GM21390 (cell line): ENCODE results near the gene C3.
"Not testable (repeated sequence)": the region's sequence is repeated elsewhere in the genome, so short reads cannot be mapped to it uniquely, and the experiment has no call there.

Experiments used
- ATAC-seq: cut with Tn5 transposase; IDR thresholded peaks from one replicate; pipeline ENCODE4 v1.9.1; 2021; ENCODE audit not compliant: unreplicated experiment

C3 gene

DNA sequence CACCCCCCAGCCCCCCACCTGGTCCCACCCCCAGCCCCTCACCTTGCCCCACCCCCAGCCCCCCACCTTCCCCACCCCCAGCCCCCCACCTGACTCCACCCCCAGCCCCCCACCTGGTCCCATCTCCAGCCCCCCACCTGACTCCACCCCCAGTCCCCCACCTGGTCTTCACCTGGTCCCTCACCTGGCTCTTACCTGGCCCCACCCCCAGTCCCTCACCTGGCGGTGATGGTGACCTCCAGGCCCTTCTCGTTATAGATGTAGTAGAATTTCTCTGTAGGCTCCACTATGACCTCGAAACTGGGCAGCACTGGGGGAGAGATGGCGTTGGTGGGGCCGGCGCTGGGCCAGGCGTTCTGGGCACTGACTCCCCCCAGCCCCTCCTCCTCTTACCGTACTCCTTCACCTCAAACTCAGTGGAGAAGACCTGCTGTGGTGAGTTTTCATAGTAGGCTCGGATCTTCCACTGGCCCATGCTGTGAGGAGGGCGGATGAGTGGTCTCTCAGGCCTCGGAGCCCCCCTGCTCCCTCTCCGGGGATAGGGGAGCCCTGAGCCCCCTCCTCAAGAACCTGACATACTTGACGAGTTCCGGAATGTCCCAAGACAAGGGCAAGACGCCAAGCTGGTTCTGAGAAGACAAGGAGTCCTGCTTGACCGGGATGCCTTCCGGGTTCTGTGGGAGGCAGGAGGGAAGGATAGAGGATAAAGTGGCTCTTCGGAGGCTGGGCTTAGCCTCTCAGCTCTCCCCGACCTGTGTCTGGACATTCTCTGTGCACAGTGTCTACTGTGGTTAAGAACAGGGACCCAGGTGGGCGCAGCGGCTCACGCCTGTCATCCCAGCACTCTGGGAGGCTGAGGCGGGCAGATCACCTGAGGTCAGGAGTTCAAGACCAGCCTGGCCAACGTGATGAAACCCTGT lies 6.4 kb downstream of the C3 start:
- ATAC-seq: no peak

DNA sequence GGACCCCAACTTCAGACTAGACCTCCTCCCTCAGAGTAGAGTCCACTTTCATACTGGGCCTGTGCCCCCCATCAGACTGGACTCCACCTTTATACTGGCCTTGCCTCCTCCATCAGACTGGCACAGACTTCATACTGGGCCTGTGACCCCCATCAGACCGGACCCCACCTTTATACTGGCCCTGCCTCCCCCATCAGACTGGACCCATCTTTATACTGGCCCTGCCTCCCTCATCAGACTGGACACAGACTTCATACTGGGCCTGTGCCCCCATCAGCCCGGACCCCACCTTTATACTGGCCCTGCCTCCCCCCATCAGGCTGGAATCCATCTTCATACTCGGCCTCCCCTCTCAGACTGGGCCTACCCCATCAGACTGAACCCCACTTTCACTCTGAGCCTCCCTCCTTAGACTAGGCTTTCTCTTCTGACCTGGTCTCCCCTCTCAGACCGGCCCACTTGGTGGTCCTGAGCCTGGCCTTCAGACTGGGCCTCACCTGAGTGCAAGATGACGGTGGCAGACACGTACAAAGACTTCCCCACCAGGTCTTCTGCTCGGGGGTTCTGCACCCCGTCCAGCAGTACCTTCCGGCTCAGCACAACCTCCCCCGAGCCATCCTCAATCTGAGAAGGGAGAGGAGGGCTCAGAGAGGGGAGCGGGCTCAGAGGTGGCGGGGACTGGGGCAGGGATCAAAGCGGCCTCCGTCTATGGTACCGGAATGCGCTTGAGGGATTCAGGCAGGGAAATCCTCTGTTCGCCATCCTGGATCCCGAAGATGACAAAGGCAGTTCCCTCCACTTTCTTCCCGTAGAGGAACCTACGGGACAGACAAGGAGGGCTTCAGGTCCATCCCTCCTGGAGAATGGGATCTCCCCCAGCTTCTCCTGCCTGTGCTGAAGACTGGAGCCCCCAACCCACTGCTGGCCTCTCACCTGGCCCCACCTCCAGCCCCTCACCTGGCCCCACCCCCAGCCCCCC lies 7.5 kb downstream of the C3 start:
- no peak for ATAC-seq

DNA sequence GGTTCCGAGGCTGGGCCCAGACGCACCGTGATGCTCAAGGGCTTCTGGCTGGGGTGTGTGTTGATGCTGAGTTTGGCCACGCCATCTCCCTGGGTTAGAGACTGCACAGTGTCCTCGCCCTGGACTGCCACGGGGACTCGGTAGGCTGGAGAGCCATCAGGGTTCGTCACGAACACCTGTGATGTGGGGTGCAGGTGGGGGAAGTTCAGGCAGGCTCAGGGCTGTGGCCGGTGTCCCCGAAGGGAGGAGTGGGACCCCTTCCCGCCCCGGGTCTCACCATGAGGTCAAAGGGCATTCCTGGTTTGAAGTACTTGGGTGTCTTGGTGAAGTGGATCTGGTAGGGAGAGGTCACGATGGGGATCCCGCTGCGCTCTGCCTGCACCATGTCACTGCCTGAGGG lies 8.2 kb downstream of the C3 start:
- no peak for ATAC-seq

DNA sequence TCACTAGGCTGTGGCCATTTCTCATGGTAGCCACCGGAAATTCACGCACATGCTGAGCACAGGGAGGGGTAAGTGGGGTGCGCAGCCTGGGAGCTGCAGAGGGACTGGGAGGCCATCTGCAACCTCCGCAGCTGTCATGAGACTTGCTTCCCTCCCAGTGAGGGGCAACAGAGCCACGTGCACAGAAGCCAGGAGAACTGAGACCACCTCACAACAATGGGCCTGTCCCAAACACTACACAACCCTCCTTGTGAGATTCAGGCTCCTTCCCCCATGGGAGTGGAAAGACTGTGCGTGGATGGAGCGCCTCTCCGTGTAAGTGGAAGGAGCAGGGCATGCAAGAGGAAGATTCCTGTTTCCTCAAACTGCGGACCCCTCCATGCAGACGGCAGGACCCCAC lies 8.8 kb downstream of the C3 start:
- no peak for ATAC-seq

DNA sequence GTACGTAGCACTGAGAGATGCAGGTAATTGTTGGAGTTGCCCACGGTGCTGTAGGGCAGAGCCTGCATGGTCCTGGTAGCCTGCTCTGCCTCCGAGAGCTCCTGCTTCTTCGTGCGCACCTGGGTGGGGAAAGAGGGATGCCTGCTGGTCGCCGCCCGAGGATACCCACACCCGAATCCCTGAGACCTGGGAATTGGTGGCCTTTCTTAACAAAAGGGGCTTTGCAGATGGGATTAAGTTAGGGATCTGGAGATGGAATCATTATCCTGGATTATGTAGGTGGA lies 9.4 kb downstream of the C3 start:
- ATAC-seq: no peak

DNA sequence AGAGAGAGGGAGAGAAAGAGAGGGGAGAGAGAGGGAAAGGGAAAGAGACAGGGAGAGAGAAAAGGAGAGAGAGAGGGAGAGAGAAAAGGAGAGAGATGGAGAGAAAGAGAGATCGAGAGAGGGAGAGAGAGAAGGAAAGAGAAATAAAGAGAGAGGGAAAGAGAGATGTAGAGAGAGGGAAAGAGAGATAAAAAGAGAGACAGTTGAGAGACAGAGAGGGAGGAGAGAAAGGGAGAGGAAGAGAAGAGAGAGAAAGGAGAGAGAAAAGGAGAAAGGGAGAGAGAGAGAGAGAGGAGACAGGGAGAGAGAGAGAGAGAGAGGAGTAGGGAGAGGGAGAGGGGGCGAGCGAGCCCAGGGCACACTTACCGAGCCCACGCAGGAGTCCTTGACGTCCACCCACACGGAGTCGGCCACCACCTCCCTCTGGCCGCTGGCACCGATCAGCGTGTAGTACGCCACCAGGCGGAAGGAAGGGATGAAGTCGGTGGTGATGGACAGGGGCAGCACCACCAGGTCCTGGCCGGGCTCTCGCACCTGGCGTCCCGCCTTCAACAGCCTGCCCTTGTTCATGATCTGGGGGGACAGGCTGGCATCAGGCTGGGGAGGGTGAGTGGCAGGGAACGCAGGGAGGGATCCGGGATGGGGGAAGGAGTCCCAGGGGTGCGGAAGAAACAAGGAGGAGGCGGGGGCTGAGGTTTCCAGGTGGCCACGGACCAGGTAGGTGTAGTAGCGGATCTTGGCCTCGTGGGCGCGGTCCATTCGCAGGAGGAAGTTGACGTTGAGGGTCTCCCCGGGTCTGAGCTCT lies 10.0 kb downstream of the C3 start:
- no peak for ATAC-seq

DNA sequence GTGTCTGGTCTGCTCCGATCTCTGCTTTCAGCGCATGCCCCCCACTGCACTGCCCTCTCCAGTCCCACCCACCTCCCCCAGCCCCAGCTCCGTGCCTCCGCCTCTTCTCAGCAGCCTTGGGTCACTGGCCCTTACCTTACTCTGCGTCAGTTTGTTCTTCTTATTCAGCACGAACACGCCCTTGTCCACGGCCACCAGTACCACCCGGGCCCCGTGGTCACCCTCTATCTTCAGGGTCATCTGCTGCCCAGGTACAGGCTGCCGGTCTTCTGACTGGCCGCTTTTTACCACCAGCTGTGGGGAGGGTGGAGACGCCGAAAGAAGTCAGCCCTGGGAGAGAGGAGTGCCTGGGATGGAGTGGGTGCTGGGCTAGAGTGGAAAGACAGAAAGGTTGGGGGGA lies 10.9 kb downstream of the C3 start:
- ATAC-seq: no peak

DNA sequence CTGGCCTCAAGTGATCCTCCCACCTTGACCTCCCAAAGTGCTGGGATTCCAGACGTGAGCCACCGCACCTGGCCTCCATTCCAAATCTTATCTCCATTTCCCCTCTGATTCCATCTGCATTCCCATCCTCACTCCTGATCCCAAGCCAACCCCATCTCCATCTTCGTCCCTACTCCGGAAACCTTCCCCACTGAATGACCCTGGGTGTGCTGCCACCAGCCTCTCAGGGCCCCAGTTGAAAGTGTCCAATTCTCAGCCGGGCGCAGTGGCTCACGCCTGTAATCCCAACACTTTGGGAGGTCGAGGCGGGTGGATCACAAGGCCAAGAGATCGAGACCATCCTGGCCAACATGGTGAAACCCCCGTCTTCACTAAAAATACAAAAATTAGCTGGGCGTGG lies 11.5 kb downstream of the C3 start:
- ATAC-seq: not testable (repeated sequence)

DNA sequence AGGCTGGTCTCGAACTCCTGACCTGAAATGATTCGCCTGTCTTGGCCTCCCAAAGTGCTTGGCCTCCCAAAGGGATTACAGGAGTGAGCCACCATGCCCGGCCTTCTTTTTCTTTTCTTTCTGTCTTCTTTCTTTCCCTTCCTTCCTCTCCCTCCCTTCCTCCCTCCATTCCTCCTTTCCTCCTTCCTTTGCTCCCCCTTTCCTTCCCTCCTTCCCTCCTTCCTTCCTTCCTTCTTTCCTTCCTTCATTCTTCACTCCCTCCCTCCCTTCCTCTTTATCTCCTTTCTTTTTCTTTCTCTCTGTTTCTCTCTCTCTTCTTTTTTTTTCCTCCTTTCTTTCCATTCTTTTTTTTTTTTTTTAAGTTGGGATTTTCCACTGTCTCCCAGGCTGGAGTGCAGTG lies 12.1 kb downstream of the C3 start:
- ATAC-seq: no peak

DNA sequence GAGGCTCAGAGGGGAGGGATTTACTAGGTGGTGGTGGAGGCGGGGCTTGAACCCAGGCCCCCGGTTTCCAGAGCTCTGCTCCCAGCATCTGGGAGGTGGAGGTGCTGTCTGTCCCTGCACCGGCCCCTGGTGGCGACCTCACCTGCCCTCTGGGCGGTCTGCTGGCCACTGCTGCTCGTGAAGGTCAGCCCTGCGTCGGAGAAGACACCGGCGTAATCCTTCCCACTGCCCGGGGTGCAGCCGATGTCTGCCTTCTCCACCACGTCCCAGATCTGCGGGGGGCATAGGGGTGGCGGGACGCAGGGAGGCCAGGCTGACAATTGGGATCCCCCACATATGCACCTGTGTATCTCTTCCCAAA lies 12.8 kb downstream of the C3 start:
- ATAC-seq: no peak

DNA sequence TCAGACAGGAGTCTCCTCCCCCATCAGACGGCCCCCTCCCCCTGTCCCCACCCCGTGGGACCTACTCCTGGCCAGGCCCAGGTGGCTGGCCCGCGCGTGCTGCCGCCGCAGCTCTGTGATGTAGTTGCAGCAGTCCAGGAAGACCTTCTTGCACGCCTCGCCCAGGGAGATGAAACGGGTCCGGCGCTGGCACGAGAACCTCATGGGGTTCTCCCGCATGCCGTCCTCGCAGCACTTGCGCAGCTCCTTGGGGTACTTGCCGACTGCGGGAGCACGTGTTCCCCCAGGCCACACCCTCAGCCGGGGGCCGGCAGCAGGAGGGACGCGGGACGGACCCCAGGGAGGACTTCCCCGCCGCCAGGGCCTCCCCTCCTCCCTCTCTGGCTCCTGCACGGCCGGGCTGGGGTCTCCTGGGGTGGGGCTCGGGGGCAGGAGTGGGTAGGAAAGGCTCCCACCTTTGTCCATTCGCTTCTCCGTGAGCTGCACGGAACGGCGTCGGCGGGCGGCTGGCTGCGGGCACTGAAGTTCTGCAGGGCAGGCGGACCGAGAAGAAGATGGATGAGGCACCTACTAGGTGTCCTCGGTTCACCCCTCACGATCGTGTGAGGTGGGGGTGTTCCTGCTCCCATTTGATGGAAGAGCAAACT lies 13.3 kb downstream of the C3 start:
- ATAC-seq: no peak

DNA sequence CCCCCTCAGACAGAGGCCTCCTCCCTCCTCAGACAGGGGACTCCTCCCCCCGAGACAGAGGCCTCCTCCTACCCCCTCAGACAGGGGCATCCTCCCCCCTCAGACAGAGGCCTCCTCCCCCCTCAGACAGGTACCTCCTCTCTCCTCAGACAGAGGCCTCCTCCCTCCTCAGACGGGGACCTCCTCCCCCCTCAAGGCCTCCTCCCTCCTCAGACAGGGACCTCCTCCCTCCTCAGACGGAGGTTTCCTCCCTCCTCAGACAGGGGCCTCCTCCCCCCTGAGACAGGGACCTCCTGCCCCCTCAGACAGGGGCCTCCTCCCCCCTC lies 13.9 kb downstream of the C3 start:
- ATAC-seq: no peak

DNA sequence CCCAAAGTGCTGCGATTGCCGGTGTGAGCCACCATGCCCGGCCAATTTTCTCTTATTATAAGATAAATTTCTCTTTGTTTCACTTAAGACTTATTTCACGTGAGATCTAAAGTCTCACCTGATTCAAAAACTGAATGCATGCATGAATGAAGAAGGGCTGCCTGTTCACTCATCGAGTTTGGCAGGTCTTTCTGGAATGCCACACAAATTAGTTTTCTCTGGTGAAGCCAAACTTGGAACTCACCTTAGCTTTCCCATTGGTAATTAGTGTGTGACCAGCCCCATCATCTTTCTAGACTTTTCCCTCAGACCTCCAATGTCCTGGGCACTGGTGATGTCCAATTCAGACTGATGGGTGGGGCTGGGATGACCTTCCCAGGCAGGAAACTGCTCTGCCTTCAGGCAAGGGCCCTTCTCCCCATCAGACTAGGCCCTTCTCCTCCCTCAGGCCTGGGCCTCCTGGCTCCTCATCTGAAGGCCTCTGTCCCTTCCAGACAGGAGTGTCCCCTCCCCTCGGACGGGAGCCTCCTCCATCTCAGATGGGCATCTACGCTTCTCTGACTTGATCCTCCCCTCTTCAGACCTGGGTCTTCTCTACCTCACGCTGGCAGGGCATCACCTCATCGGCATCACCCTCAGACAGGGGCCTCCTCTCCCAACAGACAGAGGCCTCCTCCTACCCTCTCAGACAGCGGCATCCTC lies 14.4 kb downstream of the C3 start:
- ATAC-seq: no peak

DNA sequence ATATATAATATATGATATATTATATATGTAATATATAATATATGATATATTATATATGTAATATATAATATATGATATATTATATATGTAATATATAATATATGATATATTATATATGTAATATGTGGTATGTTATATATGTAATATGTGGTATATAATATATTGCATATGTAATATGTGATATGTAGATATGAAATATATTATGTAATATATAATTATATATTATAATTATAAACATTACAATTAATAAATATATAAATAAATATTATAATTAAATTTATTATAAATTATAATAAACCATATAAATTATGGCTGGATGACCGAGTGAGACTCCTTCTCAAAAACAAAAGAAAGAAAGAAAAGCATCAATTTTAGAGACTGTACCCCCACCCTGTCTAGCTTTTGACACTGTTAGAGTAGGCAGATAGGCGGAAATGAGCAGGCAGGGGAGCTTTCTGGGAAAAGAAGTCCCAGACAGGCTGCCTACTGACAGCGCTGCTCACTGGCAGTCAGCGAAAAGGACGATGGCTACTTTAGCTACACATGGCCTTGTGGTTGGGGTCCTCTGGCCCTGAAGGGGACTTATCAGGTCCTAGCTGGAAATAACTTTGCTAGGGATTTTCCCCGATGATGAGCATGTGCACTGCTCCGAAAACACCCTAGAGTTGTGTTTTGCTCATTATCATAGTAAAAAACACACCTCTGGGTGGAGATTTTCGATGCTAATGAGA lies 19.7 kb downstream of the C3 start:
- ATAC-seq: no peak

DNA sequence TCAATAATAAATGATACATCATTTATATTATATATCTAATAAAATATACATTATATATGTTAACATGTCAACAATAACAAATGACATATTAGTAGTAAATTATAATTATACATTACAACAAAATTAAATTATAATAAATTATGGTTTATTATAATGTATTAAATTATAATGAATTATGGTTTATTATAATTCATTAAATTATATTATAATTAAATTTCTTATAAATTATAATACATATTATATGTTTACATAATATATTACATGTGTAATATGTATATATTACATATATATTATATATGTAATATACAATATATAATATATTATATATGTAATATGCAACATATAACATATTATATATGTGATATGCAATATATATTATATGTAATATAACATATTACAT lies 20.5 kb downstream of the C3 start:
- ATAC-seq: no peak

DNA sequence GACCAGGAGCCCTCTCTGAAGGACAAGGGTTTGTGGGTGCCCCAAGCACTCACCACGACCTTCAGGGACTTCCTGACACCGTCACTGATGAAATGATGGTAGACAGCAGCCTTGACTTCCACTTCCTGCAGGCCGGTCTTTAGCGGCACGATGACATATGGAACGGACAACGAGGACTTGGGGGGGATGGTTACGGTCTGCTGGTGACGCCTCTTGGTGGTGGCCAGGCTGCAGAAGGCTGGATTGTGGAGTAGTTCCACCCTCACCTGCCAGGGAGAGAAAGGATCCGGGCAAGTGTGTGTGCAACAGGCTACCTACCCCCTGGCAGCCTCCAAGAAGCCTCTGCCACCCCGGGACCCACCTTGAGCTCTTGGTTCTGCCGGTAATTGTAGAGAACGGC lies 23.2 kb downstream of the C3 start:
- ATAC-seq: no peak

DNA sequence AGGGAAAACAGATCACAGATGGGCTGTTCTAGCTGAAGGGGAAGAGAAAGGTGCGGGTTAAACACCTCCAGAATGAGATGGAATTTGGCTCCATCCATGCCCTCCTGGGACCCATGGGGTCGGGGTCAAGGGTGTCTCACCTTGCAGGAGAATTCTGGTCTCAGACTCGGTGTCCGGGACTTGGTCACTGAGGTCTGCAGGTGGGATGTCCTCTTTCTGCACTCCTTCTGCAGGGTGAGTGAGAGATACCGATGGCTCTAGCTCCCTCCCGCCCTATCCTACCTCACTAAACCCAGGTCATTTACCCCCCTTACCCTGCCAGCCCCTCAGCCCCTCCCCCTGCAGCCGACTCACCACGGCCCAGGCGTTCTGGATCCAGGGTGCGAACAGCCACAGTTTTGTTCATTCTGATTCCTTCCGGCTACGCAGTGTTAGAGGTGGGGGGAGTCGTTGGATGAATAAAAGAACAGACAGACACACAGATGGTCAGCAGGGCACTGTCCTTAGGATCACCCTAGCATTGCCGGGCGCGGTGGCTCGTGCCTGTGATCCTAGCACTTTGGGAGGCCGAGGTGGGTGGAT lies 24.1 kb downstream of the C3 start:
- ATAC-seq: no peak

DNA sequence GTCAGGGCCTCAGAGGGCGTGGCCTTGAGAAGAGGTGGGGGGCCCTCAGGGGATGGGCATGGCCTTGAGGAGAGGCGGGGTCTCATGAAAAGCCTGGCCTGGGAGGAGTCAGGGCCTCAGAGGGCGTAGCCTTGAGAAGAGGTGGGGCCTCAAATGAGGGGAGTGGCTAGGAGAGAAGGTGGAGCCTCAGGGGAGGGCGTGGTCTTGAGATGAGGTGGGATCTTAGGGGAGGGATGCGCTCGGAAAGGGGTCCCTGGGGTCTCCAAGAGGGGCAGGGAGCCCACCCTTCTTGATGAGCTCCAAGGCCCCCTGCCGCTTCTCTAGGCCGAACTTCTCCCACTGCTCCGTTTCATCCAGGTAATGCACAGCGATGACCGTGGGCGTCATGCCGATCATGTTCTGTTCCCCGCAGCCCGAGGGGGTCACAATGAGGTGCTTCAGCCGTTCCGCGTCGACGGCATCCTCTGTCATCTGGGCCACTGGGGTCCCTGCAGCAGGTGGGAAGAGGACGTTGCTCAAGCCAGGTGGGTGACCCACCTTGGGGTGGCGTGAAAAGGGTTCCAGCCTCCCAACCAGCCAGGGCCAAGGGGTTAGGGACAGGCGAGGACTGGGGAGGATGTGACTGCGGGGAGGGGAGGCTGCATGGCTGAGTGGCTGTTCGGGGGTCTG lies 26.2 kb downstream of the C3 start:
- ATAC-seq: no peak

DNA sequence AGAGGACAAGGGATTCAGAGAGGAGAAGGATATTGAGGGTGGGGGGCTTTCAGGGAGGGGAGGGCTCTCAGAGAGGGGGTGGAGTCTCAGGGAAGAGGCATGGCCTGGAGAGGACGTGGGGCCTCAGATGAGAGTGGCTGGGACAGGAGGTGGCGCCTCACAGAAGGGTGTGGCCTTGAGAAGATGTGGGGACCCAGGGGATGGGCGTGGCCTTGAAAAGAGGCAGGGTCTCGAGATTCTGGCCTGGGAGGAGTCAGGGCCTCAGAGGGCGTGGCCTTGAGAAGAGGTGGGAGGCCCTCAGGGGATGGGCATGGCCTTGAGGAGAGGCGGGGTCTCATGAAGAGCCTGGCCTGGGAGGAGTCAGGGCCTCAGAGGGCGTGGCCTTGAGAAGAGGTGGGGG lies 26.8 kb downstream of the C3 start:
- ATAC-seq: no peak
